ENCODE data around the gene WWC1.

GRCh38 chr5:168481330-168481788, 189.9 kb downstream of the WWC1 start:
- TF ChIP-seq POLR2AphosphoS5 (IDR thresholded peaks at IDR 0.05; ENCODE audit: low read depth, low read length) (no peak), REST (IDR thresholded peaks at IDR 0.05; ENCODE audit: insufficient read depth in 1 of 2, low read depth in 2 of 2, low read length in 1 of 2) (no peak)
- TF ChIP-seq, protein P1, sequence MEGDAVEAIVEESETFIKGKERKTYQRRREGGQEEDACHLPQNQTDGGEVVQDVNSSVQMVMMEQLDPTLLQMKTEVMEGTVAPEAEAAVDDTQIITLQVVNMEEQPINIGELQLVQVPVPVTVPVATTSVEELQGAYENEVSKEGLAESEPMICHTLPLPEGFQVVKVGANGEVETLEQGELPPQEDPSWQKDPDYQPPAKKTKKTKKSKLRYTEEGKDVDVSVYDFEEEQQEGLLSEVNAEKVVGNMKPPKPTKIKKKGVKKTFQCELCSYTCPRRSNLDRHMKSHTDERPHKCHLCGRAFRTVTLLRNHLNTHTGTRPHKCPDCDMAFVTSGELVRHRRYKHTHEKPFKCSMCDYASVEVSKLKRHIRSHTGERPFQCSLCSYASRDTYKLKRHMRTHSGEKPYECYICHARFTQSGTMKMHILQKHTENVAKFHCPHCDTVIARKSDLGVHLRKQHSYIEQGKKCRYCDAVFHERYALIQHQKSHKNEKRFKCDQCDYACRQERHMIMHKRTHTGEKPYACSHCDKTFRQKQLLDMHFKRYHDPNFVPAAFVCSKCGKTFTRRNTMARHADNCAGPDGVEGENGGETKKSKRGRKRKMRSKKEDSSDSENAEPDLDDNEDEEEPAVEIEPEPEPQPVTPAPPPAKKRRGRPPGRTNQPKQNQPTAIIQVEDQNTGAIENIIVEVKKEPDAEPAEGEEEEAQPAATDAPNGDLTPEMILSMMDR (IDR thresholded peaks at IDR 0.05) = no peak

Measured in Panc1 (cell line).